HCT116 (cell line): ENCODE results near the gene VLDLR. TPM values are rescaled to one million over a fixed set of nuclear protein-coding genes. Genes with fewer than 3 reads are reported as not detected.

Experiments
- ATAC-seq: fragments of 200-7000 bp; cut with Tn5 transposase; 2 replicates; pipeline ENCODE4 v1.9.1; 2020; ENCODE audit warnings: mild to moderate bottlenecking, moderate library complexity
- BruUV-seq: library from RNA; stranded (reverse); fragments of 400-500 nt; replicated peaks from 2 replicates; lab custom pipeline; 2021; lab: Mats Ljungman, UMichigan
- CTCF ChIA-PET: fragments of 300-600 bp; sonication (Branson Sonifier 250); formaldehyde crosslinking; loops from one replicate; lab custom pipeline; 2021; ENCODE audit warnings: antibody characterized with exemption; lab: Charles Lee
- POLR2A ChIA-PET: fragments of 300-600, 350-600 bp; sonication (Branson Sonifier 250); formaldehyde crosslinking; loops from one replicate; lab custom pipeline; 2021; ENCODE audit warnings: antibody characterized with exemption; lab: Charles Lee
- RAD21 ChIA-PET, 2 experiments: fragments of 300-600 bp; sonication (Branson Sonifier 250); formaldehyde crosslinking; loops; one replicate each; lab custom pipeline; 2023; ENCODE audit warnings: low total read pairs in 2 of 2; ENCODE audit not compliant: uncharacterized antibody in 2 of 2, unreplicated experiment in 2 of 2, low non-redundant PET in 1 of 2; lab: Charles Lee
- DNase-seq: peaks from one replicate; pipeline ENCODE4 v3.0.0-alpha.2; 2010; ENCODE audit warnings: low read depth, low spot score
- H2AFZ ChIP-seq: fragments of 200-600 bp; shearing (Covaris generic), sonication (generic); 2 replicates; pipeline ENCODE4 v1.6.1; 2017; ENCODE audit warnings: low read depth, mixed run types, mixed read lengths, antibody characterized with exemption, low read length; ENCODE audit not compliant: poor library complexity, severe bottlenecking
- H3K27ac ChIP-seq: 2 replicates; pipeline ENCODE4 v1.5.1; 2012; ENCODE audit warnings: low read depth, low read length
- H3K27me3 ChIP-seq: fragments of 200-600 bp; sonication (generic); 2 replicates; pipeline ENCODE4 v1.6.1; 2016; ENCODE audit warnings: mixed run types, low read length, mixed read lengths; ENCODE audit not compliant: insufficient read depth
- H3K36me3 ChIP-seq, 2 experiments: fragments of 200-500 bp in 1 of 2; fragments of 200-600 bp in 1 of 2; sonication (Bioruptor generic) in 1 of 2; sonication (generic) in 1 of 2; 2 replicates each; pipeline versions ENCODE4 v1.5.1 to v1.6.1; 2014 to 2016; ENCODE audit warnings: low read length in 2 of 2, inconsistent platforms in 1 of 2, mixed read lengths in 1 of 2, mixed run types in 1 of 2; ENCODE audit not compliant: insufficient read depth in 2 of 2, control insufficient read depth in 1 of 2
- H3K4me1 ChIP-seq, 2 experiments: fragments of 200-600 bp in 1 of 2; sonication (generic) in 1 of 2; 2 replicates each; pipeline versions ENCODE4 v1.5.1 to v1.6.1; 2012 to 2017; ENCODE audit warnings: low read length in 2 of 2, inconsistent platforms in 1 of 2, mild to moderate bottlenecking in 1 of 2, mixed read lengths in 1 of 2, mixed run types in 1 of 2, moderate library complexity in 1 of 2; ENCODE audit not compliant: insufficient read depth in 2 of 2, control insufficient read depth in 1 of 2
- H3K4me2 ChIP-seq: fragments of 200-600 bp; sonication (generic); 2 replicates; pipeline ENCODE4 v1.6.1; 2017; ENCODE audit warnings: mixed run types, low read length, mixed read lengths
- H3K4me3 ChIP-seq, 2 experiments: fragments of 200-600 bp in 1 of 2; sonication (generic) in 1 of 2; replicated peaks in 1 of 2; 2 replicates each; pipeline ENCODE4 v1.5.1; 2011 to 2016; ENCODE audit warnings: low read length in 2 of 2, control low read depth in 1 of 2, low read depth in 1 of 2, mild to moderate bottlenecking in 1 of 2, mixed read lengths in 1 of 2, mixed run types in 1 of 2
- H3K79me2 ChIP-seq: fragments of 200-600 bp; sonication (generic); 2 replicates; pipeline ENCODE4 v1.6.1; 2017; ENCODE audit warnings: mild to moderate bottlenecking, mixed run types, low read length, moderate library complexity, mixed read lengths; ENCODE audit not compliant: insufficient read depth
- H3K9ac ChIP-seq: fragments of 200-600 bp; sonication (generic); 2 replicates; pipeline ENCODE4 v1.6.1; 2016; ENCODE audit warnings: low read length, mixed read lengths
- H3K9me2 ChIP-seq: fragments of 200-600 bp; sonication (generic), shearing (Covaris generic); 2 replicates; pipeline ENCODE4 v1.6.1; 2017; ENCODE audit warnings: mixed run types, mild to moderate bottlenecking, moderate library complexity; ENCODE audit not compliant: insufficient read depth
- H3K9me3 ChIP-seq, 2 experiments: fragments of 200-500 bp in 1 of 2; fragments of 200-600 bp in 1 of 2; sonication (Bioruptor generic) in 1 of 2; sonication (generic) in 1 of 2; 2 replicates each; pipeline ENCODE4 v1.6.1; 2014 to 2017; ENCODE audit warnings: low read length in 2 of 2, mixed read lengths in 2 of 2, inconsistent platforms in 1 of 2, low read depth in 1 of 2, mild to moderate bottlenecking in 1 of 2, mixed run types in 1 of 2, moderate library complexity in 1 of 2; ENCODE audit not compliant: control insufficient read depth in 1 of 2, insufficient read depth in 1 of 2
- H4K20me1 ChIP-seq: fragments of 200-600 bp; sonication (generic), shearing (Covaris generic); 2 replicates; pipeline ENCODE4 v1.6.1; 2017; ENCODE audit warnings: mixed run types, mild to moderate bottlenecking, moderate library complexity; ENCODE audit not compliant: insufficient read depth
- JUND ChIP-seq: IDR thresholded peaks from 2 replicates; pipeline ENCODE4 v1.6.1; 2012
- SP1 ChIP-seq: IDR thresholded peaks from 2 replicates; pipeline ENCODE4 v1.6.1; 2012; ENCODE audit warnings: low read depth
- YY1 ChIP-seq: IDR thresholded peaks from 2 replicates; pipeline ENCODE4 v1.6.1; 2011; ENCODE audit warnings: low read length, low read depth, moderate library complexity, mild to moderate bottlenecking; ENCODE audit not compliant: insufficient replicate concordance; ENCODE audit errors: extremely low read depth
- intact Hi-C: fragments of 100-400 bp; cut with micrococcal nuclease; formaldehyde crosslinking; loops from 2 replicates; pipeline ENCODE4 v1.10.0; 2022
- total RNA-seq: library from RNA; stranded (reverse); gene quantifications from one replicate; pipeline ENCODE4 v1.2.1, GENCODE V29; 2021; ENCODE audit not compliant: unreplicated experiment
- TF ChIP-seq, protein P1 (sequence below): IDR thresholded peaks from 2 replicates; pipeline ENCODE4 v1.6.1; 2012
- TF ChIP-seq, protein P2 (sequence below): IDR thresholded peaks from 2 replicates; pipeline ENCODE4 v1.6.1; 2012; ENCODE audit warnings: low read depth
- TF ChIP-seq, protein P3 (sequence below), 3 experiments: fragments of 200-600 bp in 1 of 3; sonication (generic) in 1 of 3; IDR thresholded peaks in 2 of 3; conservative IDR thresholded peaks in 1 of 3; 2 replicates each; pipeline ENCODE4 v1.5.1; 2012 to 2017; ENCODE audit warnings: low read depth in 2 of 3, low read length in 2 of 3, antibody characterized with exemption in 1 of 3, borderline replicate concordance in 1 of 3, control low read depth in 1 of 3, mild to moderate bottlenecking in 1 of 3, mixed read lengths in 1 of 3, mixed run types in 1 of 3, moderate library complexity in 1 of 3; ENCODE audit not compliant: insufficient read depth in 1 of 3

VLDLR gene
- total RNA-seq, 1 experiment from 2014 or later, result 0.17 TPM

DNA sequence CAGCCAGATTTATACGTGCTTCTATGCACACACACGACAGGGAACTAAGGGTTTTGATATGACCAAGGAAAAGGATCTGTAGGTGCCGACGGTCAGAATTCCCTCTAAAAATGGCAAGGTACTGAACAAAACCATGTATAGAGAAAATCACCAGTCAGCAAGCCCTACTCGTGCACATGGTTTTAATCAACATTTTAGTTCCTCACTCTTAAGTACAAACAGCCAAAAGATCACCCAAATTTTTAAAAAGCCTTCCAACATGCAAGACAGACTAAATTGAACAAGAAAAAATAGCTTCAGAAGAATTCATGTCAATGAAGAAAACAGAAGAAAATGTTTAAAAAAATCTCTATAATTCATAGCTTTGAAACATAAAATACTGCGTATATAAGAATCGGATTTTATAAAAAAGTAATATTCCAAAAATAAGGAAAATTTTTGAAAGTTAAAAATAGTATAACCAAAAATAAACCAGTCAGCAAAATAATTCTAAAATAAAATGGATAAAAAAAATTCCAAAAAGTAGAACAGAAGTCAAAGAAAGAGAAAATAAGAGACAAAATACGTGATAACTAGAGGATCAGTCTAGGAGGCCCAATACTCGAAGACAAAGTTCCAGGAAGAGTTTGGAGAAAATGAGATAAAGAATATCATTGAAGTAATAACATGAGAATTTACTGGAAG lies 52.7 kb downstream of the VLDLR start:
- intact Hi-C loops, result no loop called here
- Histone ChIP-seq H3K4me1 (no peaks in the 10 kb centered on the region), H3K4me3 (no peak overlapping the region), H3K27me3 (no peaks in the 10 kb centered on the region), H3K36me3 (no peaks in the 10 kb centered on the region), H4K20me1 (no peaks in the 10 kb centered on the region; the same call in 1 of the 2 replicates), H3K79me2 (no peaks in the 10 kb centered on the region), H2AFZ (no peak overlapping the region), H3K9me2 (no peaks in the 10 kb centered on the region), H3K27ac (no peak overlapping the region), H3K4me2 (no peak overlapping the region), H3K9ac (no peak overlapping the region), H3K9me3 (no peaks in the 10 kb centered on the region)
- RAD21 ChIA-PET, result no interaction called here
- ATAC-seq (no peak), DNase-seq (no peak)
- CTCF ChIA-PET, result no interaction called here
- no TSS peak for BruUV-seq
- TF ChIP-seq, protein P1, sequence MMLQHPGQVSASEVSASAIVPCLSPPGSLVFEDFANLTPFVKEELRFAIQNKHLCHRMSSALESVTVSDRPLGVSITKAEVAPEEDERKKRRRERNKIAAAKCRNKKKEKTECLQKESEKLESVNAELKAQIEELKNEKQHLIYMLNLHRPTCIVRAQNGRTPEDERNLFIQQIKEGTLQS, result no peak
- TF ChIP-seq, protein P2, sequence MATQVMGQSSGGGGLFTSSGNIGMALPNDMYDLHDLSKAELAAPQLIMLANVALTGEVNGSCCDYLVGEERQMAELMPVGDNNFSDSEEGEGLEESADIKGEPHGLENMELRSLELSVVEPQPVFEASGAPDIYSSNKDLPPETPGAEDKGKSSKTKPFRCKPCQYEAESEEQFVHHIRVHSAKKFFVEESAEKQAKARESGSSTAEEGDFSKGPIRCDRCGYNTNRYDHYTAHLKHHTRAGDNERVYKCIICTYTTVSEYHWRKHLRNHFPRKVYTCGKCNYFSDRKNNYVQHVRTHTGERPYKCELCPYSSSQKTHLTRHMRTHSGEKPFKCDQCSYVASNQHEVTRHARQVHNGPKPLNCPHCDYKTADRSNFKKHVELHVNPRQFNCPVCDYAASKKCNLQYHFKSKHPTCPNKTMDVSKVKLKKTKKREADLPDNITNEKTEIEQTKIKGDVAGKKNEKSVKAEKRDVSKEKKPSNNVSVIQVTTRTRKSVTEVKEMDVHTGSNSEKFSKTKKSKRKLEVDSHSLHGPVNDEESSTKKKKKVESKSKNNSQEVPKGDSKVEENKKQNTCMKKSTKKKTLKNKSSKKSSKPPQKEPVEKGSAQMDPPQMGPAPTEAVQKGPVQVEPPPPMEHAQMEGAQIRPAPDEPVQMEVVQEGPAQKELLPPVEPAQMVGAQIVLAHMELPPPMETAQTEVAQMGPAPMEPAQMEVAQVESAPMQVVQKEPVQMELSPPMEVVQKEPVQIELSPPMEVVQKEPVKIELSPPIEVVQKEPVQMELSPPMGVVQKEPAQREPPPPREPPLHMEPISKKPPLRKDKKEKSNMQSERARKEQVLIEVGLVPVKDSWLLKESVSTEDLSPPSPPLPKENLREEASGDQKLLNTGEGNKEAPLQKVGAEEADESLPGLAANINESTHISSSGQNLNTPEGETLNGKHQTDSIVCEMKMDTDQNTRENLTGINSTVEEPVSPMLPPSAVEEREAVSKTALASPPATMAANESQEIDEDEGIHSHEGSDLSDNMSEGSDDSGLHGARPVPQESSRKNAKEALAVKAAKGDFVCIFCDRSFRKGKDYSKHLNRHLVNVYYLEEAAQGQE, result no peak
- TF ChIP-seq, protein P3, sequence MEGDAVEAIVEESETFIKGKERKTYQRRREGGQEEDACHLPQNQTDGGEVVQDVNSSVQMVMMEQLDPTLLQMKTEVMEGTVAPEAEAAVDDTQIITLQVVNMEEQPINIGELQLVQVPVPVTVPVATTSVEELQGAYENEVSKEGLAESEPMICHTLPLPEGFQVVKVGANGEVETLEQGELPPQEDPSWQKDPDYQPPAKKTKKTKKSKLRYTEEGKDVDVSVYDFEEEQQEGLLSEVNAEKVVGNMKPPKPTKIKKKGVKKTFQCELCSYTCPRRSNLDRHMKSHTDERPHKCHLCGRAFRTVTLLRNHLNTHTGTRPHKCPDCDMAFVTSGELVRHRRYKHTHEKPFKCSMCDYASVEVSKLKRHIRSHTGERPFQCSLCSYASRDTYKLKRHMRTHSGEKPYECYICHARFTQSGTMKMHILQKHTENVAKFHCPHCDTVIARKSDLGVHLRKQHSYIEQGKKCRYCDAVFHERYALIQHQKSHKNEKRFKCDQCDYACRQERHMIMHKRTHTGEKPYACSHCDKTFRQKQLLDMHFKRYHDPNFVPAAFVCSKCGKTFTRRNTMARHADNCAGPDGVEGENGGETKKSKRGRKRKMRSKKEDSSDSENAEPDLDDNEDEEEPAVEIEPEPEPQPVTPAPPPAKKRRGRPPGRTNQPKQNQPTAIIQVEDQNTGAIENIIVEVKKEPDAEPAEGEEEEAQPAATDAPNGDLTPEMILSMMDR (IDR thresholded peaks at IDR 0.05 in 2 of 3, conservative IDR thresholded peaks at IDR 0.05 in 1 of 3; ENCODE audit: borderline replicate concordance in 1 of 3, insufficient read depth in 1 of 3, low read depth in 2 of 3, low read length in 2 of 3), result no peak
- TF ChIP-seq SP1, result no peak
- TF ChIP-seq YY1, result no peak
- TF ChIP-seq JUND, result no peak
- POLR2A ChIA-PET, result no interaction called here
